NCI-H2196 treated with DMSO at 0.1 percent for 48 hours (cell line): ENCODE data around the gene NCKAP5.
"Not testable (repeated sequence)": the region's sequence is repeated elsewhere in the genome, so short reads cannot be mapped to it uniquely, and the experiment has no call there.

Source experiments
- DNase-seq: peaks from one replicate; lab custom pipeline; 2025; ENCODE audit not compliant: unreplicated experiment; lab: John Stamatoyannopoulos, UW

The NCKAP5 gene

DNA sequence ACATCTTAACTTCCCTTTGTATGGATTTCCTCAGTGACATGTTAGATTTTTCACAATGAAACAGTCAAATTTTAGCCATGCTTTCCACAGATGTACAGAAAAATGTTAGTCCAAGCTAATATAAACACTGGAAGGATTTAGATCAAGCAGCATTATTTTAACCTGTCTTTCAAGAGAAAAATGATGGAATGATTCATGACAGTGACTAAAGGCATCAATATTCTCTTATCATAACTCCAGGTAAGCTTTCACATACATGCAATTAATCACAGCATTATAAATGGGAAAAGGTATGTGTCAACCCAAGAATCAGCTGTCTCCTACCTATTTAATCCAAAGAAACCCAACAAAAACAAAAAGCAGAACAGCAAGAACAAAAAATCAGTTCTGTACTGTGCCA is 92.7 kb downstream of the NCKAP5 start:
- DNase-seq = no peak

DNA sequence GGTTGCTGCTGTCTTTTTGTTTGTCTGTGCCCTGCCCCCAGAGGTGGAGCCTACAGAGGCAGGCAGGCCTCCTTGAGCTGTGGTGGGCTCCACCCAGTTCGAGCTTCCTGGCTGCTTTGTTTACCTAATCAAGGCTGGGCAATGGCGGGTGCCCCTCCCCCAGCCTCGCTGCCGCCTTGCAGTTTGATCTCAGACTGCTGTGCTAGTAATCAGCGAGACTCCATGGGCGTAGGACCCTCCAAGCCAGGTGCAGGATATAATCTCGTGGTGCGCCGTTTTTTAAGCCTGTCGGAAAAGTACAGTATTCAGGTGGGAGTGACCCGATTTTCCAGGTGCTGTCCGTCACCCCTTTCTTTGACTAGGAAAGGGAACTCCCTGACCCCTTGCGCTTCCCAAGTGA is 97.8 kb downstream of the NCKAP5 start:
- not testable (repeated sequence) for DNase-seq

DNA sequence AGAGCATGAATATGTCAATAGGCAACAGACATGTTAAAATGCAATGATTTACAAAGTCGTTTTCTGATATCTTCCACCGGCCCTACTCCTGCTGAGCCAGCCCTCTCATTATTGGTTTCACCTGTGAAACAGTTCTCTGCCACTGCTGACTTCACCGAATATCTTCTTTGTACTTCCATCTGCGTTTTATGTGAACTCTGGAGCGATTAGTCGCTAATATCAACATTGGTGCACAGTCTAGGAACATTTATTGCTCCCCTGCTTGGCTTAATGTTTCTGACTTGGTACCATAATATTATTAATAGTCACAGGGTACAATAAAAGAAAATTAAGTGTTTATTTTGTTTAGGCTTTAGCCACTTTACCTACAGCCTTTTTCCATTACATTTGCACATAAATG is 105.5 kb downstream of the NCKAP5 start:
- no peak for DNase-seq

DNA sequence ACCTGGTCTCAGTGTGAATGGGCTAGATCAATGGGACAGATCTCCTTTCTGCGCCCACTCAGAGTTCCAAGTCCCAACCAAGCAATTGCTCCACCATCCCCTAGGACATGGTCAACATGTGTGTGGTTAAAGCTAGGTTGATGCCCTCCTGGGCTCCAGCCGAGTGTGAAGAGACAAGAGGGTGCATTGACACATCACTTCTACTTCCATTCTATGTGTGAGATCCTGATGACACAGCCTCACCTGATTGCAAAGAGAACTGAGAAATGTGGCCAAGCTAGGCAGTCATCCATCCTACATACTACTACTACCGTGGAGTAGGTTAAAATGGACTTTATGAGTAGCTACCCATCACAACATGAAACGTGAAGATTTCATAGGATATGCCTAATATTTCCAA is 106.8 kb downstream of the NCKAP5 start:
- no peak for DNase-seq

DNA sequence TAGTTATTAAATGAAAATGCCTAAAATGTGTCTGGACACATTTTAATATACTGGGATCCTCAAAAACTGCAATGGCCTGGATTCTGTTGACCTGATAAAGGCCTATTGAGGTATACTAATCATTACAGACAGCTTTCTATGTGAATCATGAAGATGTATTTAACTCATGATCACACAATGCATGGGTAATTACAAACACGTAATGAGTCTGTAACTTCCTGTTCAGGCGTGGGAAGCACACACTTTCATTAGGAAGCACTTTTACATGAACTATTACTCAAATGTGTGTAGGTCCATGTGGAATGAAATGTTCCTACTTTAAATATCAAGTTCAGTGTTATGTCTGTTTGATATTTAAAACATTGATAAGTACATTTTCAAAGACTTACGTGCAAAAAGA is 108.7 kb downstream of the NCKAP5 start:
- no peak for DNase-seq

DNA sequence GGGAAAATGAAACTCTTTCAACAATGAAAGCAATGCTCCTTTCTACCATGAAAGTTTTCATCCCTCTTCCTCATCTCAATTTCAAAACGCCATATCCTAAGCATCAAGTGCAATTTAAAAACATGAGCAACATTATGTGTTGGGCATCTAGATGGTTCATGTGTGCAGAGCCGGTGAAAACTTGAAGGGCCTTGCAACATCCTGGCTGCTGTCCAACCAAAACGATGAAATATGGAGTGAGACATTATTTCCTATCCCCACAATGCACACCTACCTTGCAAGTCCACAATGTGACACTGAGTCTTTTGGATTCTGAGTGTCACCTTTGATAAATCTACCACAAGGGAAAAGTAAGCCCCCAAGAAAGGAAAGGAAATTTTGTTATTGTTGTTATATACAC is 110.0 kb downstream of the NCKAP5 start:
- DNase-seq = no peak

DNA sequence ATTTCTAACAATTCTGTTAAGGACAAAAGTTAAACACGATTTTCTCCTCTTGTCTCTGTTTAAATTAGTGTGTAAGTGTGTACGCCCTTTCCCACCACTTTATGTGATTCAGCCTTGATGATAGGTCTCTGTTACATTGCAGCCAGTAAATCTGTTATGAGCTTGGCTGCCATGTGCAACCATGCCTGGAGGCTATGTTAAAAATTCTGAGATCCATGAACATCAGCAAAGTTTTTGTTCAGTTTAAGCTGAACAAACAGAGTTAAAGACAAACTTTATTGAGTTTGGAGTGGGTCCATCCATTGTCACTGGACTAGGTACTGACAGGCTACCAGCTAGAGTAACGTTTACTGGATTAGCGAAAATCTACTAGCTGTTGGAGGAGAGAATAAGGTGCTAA is 110.4 kb downstream of the NCKAP5 start:
- no peak for DNase-seq

DNA sequence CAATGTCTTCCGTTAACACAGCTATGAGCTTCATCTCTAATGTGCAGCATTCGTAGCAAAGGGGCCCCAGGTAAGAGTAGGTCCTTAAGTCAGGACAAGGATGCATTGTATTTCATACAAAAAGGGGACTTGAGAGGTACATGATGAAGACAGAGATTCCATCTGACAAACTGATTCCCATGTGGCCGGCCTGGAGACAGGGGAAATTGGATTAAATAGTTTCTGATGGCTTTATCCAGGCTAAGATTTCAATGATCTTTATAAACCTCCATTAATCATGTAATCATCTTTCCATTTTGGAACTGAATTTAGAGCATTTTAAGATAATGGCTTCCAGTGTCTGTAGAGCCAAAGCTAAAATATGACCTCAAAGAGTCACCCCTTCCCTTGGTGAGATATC is 111.3 kb downstream of the NCKAP5 start:
- no peak for DNase-seq

DNA sequence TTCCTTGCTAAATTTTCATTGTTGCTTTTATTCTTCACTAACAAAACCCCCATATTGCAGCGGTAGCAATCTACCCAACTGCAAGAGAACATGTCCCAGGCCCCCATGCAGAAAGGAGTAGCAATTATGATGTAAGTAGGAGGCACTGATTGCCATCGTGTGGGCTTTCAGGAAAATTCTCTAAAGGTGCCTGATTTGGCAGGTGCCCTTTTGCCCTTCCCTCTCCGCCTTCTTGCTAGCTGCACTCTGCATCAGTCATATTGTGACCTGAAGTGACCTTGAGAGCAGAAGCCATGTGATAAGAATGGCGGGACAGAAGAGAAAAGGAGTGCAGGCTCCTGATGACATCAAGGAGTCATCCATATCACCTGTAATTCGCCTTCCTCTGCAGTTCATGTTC is 112.1 kb downstream of the NCKAP5 start:
- no peak for DNase-seq

DNA sequence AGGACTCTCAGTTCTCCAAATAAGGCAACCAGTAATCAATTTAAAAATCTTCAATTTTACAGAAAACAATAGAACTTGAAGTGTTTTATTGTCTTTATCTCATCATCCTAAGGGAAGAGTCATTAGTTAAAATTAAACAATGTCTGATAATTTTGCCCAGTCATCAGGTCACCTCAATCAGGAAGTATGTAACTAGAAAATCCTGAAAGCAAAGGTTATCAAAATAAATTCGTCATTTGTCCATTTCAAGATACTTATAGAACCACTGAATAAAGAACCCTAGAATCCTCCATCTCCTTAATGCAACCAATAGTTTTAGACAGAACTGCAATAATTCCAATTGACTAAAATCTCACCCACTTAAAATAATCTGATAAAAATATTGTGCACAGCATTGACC is 115.2 kb downstream of the NCKAP5 start:
- DNase-seq = no peak

DNA sequence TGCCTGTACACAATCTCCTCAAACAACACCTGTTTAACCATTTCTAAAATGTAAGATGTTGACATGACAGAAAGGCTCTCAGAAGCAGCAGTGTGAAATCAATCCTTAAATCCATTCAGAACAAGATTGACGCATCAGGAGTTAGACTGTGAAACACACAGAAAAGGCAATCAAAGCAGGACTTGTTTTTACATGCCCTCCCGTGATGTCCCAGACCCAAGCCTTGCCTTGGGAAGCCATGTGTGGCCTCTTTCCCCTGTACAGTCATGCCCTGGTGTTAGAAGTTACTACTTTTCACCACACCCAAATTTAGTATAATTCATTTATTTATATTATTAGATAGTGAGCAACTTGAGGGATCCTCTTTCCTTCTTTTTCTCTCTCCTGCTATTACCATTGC is 115.7 kb downstream of the NCKAP5 start:
- no peak for DNase-seq

DNA sequence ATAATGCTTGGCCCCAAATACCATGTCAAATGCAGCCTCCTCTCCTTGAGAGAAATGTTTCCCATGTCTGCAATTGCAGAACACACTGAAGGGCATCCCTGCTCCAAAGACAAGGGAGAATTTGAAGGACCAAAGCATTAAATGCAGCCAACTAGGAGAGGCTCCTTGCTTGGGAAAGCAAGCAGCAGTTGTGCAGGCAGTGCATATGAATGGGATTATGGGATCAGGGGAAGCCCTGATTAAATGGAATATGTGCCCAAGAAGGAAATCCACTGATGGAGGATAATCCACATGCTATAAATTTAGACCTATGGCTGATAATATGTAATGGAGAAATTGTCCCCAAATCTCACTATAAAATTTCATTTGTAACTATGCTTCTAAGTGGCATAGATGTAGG is 116.1 kb downstream of the NCKAP5 start:
- no peak for DNase-seq

DNA sequence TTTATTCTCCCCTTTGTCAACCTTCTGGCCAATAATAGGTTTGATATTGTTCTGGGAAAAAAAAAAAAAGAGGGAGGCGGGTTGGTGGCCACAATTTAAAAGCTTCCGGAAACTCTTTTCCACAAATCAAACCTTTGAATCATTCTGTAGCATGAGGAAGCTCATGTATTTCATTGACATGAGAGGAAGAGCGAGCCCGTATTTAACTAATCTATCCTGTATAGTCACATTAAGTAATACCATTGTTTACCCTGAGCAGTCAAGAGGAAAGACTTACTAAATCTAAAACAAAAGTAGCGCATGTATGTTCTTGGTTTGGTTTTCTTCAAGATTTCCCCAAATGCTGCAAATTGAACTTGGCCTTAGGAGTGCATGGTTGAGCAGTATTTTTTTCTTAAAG is 120.1 kb downstream of the NCKAP5 start:
- DNase-seq = no peak

DNA sequence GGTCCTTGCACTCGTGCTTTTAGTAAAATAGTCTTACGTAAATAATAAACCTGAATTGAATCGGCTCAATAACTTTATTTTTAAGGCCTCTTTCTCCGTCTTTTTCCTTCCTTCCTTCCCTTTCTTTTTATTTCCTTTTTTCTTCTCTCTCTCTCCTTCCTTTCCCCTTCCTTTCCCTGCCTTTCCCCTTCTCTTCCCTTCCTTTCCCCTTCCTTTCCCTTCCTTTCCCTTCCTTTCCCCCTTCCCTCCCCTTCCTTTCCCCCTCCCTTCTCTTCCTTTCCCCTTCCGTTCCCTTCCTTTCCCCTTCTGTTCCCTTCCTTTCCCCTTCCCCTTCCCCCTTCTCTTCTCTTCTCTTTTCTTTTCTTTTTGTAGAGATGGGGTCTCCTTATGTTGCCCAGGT is 121.0 kb downstream of the NCKAP5 start:
- no peak for DNase-seq

DNA sequence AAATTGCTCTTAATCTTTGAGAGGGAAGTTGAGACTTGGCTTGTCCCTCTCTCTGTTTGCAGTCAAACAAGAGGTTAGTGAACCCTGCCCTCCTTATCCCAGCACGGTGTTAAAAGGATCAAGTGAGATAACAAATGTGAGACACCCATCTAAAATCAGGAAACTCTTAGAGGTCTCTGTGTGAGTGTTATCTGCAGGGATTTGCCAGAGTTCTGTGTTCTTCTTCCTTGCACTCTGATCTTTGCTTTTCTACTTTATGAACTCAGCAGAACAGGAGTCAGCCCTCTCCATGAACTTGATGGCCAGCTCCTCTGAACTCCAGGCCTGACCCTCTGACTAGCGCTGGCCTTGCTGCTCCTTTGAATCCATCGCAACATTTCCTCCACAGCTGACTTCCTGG is 123.8 kb downstream of the NCKAP5 start:
- no peak for DNase-seq

DNA sequence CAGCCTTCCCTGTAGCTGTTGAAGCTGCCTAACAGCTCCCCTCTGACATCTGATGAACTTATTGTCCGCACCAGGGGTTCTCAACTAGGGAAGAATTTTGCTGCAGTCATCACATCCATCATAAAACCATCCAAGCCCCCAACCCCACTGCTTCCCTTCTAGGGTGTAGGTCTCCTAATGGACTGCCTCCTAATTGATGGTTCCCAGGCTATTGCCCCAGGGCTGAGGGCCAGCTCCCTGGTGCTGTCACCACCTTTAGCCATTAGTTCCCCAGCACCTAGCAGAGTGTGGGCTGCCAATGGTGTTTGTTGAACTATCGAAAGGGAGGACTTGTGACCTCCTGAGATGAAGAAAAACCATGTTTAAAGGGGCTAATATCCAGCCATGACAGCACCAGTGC is 125.9 kb downstream of the NCKAP5 start:
- no peak for DNase-seq

DNA sequence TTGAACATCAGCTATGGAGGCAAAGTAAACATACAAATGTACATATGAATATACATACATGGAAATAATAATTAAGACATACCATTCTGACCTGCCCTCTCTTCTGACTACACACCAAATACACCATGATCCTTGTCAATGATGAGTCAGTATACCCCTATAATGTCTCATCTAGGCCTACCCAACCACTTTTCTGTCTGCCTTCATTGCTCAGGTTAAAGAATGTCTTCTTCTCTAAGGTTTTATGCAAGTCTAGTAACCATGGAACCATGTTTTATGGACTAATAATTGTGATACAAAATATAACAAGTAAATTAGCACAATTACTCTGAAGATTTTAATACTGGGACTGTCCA is 128.7 kb downstream of the NCKAP5 start:
- DNase-seq = no peak

DNA sequence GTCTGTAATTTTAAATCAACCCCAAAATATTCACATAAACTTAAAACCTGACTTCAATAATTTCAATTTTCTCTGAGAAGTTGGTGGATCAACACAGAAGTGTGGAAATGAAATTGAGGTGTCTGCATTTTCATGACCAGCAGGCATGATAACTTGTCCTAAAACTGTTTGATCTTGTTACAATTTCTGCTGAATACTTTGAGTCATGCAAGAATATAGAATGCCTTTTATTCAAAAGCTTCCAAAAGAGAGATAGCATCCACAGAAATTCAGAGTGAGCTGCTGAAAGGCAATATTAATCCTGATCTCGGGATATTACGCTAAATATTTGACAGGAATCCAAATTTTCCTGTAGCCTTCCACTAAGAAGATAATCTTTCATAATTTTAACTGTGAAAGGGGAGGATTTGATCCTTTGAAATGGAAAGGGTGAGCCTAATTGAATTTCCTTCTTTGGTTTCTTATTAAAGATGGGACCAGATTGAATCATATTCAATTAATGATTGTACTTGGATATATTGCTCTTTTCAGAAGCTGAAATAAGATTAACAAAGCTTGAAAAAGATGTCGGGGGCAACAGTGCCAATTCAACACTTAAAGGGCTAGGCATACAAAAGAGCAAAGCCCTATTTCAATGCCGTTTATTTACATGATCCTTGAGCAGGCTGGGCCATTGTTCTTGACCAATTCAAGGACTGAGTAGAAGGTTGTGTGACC is 129.3 kb downstream of the NCKAP5 start:
- DNase-seq = no peak

DNA sequence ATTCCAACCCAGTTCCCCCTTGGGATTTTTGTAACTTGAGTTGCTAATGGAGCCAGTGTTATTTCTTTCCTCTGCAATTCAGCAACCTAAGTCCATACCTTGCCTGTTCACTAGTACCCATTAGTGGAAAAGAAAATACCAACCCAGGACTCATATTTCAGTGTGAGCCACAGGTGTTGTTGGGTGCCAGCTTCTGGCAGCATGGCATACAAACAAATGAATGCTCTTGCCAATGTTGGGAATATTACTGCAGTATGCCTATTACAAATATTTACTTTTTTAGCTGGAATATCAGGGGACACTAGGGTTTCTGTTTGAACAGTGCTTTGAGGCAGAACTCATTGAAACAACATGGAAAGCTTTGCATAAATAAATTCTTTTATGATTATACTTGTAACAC is 130.2 kb downstream of the NCKAP5 start:
- DNase-seq = no peak

DNA sequence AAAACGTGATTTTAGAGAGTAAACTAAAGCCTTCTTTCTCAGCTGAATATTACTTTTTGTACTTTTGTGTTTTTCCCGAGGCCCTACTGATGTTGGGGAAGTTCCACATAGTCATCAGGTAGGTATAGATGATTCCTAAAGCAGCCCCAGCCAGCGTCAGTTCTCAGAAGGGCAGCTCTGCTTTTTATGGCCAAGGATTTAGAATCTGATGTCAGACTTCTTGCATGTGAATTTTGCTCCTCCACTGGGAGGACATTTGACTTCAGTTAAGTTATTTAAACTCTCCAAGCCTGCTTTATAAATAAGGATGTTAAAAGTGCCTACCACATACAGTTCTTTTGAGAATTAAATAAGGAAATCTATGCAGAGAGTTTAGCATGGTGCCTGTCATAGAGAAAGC is 130.8 kb downstream of the NCKAP5 start:
- DNase-seq = no peak

DNA sequence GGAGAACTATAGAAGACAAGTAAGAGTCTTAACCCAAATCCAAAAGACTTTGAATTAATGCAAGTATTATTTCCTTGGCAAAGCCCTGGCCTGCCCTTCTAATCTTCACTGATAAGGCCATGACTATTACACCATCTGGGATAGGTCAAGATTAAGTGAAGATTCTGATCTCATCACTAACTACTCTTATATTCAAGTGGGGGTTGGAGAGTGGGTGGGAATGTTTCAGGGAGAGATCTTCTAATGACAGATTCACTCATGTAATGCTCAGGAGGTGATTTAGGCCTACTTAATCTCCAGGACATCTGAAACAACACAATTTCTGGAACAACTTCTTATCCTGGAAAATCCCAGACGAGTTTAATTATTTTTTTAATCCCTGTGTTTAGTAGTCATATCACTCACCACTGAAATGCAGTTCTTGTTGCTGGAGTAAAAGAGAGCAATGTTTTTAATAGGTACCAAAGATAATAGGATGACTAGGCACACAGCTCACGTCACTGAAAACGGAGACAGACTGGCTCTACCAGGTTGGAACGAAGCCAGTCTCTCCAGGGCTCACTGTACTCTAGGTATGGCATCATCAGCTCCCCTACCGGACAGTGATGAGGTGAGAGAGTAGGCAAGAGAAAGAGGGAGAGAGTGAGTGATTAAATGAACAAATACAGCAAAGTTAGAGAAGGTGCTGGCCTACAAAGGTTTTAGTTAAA is 133.1 kb downstream of the NCKAP5 start:
- DNase-seq = no peak

DNA sequence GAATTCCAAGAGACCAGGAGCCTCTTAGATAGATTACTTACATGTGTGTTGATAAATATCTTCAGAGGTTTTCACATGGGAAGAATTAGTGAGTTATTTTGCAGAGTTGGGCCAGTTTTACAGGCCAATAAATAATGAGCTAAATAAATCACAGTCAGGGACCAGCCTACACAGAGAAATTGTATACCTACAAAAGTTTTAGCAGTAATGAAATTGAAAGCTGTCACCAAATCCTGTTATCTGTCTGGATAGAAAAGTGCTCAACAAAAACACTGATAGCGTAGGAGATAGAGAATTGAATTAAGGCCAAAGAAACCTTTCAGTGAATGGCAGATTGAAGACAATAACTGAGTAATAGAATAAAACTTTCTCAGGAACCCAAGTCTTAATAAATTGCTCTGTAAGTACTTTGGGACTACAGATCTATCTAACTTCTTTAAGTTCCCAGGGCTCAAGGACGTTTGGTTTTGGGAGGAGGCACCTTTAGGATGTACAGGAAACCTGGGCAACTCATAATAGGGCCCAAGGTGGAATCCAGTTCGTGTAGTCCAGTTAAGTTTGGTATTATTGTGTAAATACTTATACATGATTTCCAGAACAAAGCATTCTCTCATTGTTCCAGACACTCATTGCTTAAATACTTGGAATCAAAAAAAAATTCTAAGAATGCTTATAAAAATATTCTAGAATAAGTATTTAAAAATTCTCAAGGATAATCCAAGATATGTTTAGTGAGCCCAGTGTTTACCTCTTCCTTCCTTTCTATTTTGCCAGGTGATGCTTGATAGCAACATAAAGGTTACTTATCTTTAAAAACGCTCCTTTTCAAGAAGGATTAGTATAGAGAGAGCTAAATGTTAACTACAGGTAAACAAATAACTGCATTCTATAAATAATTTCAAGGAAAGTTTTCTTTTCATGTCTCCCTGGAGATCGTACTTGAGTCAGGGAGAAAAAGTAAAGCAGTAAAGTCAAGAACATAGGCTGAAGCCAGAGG is 134.5 kb downstream of the NCKAP5 start:
- no peak for DNase-seq
